ENCODE data around the gene ZCCHC7. TPM values are rescaled to one million over a fixed set of nuclear protein-coding genes. Genes with fewer than 3 reads are reported as not detected.

ZCCHC7 gene
- polyA plus RNA-seq, 2 of the 4 experiments (the other 2 are of a cell fraction), result 15.7 to 30.0 TPM

DNA sequence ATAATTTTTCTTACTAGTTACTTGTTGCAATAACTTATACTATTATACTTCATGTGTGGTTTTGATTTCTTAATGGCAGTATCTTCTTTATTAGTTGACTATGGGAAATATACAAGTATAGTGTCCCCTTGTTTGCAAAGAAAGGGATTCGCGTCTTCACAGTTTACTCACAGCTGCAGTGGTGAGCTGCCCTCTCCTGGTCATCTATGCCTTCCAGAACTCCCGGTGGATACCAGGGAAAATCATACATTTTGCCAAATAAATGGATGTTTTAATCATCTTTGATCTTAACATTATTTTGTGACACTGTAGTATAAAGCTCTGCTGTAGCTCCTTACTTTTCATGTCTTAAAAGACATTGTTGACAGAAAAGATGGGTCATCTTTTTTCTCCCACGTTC is 142.0 kb downstream of the ZCCHC7 start:
- peak in 1 of 2 experiments; percentile 76; a peak in 3 of 6 replicates for ATAC-seq
- no peaks in the 10 kb centered on the region for H3K9me3 ChIP-seq
- WGBS (ENCODE audit: missing lambda C conversion rate), result 47% methylated on average over 4 of the region's 4 CpGs
- no peak overlapping the region for H3K4me3 ChIP-seq
- TF ChIP-seq HOXB5 (CRISPR knock-in tag; IDR thresholded peaks at IDR 0.05), result no peak
- no peak for TF ChIP-seq NR3C1 (IDR thresholded peaks at IDR 0.05)
- no peak for TF ChIP-seq POLR2A (IDR thresholded peaks at IDR 0.05; ENCODE audit: low read length)
- TF ChIP-seq, protein P1, sequence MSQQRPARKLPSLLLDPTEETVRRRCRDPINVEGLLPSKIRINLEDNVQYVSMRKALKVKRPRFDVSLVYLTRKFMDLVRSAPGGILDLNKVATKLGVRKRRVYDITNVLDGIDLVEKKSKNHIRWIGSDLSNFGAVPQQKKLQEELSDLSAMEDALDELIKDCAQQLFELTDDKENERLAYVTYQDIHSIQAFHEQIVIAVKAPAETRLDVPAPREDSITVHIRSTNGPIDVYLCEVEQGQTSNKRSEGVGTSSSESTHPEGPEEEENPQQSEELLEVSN (IDR thresholded peaks at IDR 0.05; ENCODE audit: borderline replicate concordance, low read depth), result no peak
- TF ChIP-seq SMC3 (IDR thresholded peaks at IDR 0.05), result peak; percentile 56
- no peak for TF ChIP-seq RCOR1 (IDR thresholded peaks at IDR 0.05; ENCODE audit: low read depth, low read length)
- TF ChIP-seq, protein P2, sequence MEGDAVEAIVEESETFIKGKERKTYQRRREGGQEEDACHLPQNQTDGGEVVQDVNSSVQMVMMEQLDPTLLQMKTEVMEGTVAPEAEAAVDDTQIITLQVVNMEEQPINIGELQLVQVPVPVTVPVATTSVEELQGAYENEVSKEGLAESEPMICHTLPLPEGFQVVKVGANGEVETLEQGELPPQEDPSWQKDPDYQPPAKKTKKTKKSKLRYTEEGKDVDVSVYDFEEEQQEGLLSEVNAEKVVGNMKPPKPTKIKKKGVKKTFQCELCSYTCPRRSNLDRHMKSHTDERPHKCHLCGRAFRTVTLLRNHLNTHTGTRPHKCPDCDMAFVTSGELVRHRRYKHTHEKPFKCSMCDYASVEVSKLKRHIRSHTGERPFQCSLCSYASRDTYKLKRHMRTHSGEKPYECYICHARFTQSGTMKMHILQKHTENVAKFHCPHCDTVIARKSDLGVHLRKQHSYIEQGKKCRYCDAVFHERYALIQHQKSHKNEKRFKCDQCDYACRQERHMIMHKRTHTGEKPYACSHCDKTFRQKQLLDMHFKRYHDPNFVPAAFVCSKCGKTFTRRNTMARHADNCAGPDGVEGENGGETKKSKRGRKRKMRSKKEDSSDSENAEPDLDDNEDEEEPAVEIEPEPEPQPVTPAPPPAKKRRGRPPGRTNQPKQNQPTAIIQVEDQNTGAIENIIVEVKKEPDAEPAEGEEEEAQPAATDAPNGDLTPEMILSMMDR (IDR thresholded peaks at IDR 0.05), result peak; percentile 58
- peak; percentile 68 to 74 for TF ChIP-seq RAD21 (conservative IDR thresholded peaks at IDR 0.05 in 1 of 2, IDR thresholded peaks at IDR 0.05 in 1 of 2)
- TF ChIP-seq FOSL2 (IDR thresholded peaks at IDR 0.05), result no peak
- no peak for TF ChIP-seq FOSL2 (CRISPR knock-in tag; IDR thresholded peaks at IDR 0.05)
- no peak for TF ChIP-seq HEYL (CRISPR knock-in tag; IDR thresholded peaks at IDR 0.05)
- TF ChIP-seq RNF2 (IDR thresholded peaks at IDR 0.05; ENCODE audit: borderline replicate concordance, low read depth), result no peak
- no peak for TF ChIP-seq MAFK (IDR thresholded peaks at IDR 0.05; ENCODE audit: partially characterized antibody)
- TF ChIP-seq EHF (CRISPR knock-in tag; IDR thresholded peaks at IDR 0.05), result no peak
- no peak for TF ChIP-seq PHF8 (IDR thresholded peaks at IDR 0.05; ENCODE audit: borderline replicate concordance, low read depth)
- TF ChIP-seq, protein P3, sequence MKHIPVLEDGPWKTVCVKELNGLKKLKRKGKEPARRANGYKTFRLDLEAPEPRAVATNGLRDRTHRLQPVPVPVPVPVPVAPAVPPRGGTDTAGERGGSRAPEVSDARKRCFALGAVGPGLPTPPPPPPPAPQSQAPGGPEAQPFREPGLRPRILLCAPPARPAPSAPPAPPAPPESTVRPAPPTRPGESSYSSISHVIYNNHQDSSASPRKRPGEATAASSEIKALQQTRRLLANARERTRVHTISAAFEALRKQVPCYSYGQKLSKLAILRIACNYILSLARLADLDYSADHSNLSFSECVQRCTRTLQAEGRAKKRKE (CRISPR knock-in tag; IDR thresholded peaks at IDR 0.05; ENCODE audit: low read depth), result no peak
- TF ChIP-seq NPAS2 (CRISPR knock-in tag; IDR thresholded peaks at IDR 0.05; ENCODE audit: borderline replicate concordance), result no peak
- TF ChIP-seq CHD2 (IDR thresholded peaks at IDR 0.05; ENCODE audit: low read length, partially characterized antibody), result no peak
- H3K27ac ChIP-seq, result no peak overlapping the region
- ChIA-PET POLR2A (interaction anchor here (1.1 kb wide), 1 partner anchor 266 kb away, joined by 3 read pairs; no protein-coding TSS in a partner anchor), CTCF (interaction anchor here (0.7 to 2.8 kb wide), 22 partner anchors 10 to 401 kb away, joined by 3 to 21 read pairs (median 3); no protein-coding TSS in a partner anchor)
- H3K4me2 ChIP-seq, result no peak overlapping the region
- FAIRE-seq, result no peak
- H3K4me1 ChIP-seq, result no peaks in the 10 kb centered on the region
- DNase-seq (ENCODE audit: low read depth in 1 of 2, low spot score in 1 of 2), result peak in 1 of 2 experiments; percentile 47

DNA sequence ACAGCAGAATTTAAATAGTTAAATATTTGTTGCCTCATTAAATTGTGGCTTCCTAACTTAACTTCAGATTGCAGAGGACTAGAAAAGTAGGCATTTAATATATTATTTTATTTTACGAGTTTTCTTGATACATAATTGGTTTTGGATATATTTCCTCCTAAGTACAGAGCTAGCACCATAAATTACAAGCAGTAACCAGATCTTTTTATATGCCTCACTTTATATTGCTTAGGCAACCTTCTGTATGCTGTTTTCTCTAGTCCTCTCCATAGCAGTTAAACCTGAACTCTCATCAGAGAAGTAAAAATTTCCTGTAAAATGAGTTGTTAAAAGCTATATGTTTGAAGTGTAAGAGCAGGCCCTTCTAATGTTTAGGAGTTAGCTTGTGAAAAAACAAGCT is 144.2 kb downstream of the ZCCHC7 start:
- ChIA-PET CTCF (interaction anchor here (1.3 kb wide), 1 partner anchor 210 kb away, joined by 3 read pairs; no protein-coding TSS in a partner anchor), POLR2A (no interaction called here)
- Histone ChIP-seq H3K4me1 (no peaks in the 10 kb centered on the region), H3K27ac (no peak overlapping the region), H3K4me3 (no peak overlapping the region), H3K4me2 (no peak overlapping the region), H3K9me3 (no peaks in the 10 kb centered on the region)
- FAIRE-seq (no peak), DNase-seq (ENCODE audit: low read depth in 1 of 2, low spot score in 1 of 2) (no peak), ATAC-seq (no peak)
- TF ChIP-seq RARB (CRISPR knock-in tag; IDR thresholded peaks at IDR 0.05) (no peak), CBX8 (IDR thresholded peaks at IDR 0.05) (no peak), RNF2 (IDR thresholded peaks at IDR 0.05; ENCODE audit: borderline replicate concordance, low read depth) (no peak), POLR2AphosphoS2 (conservative IDR thresholded peaks at IDR 0.05; ENCODE audit: low read length) (no peak), FOSB (CRISPR knock-in tag; IDR thresholded peaks at IDR 0.05) (no peak)
- WGBS (ENCODE audit: missing lambda C conversion rate), result 86% methylated on average over 1 of the region's 1 CpG

DNA sequence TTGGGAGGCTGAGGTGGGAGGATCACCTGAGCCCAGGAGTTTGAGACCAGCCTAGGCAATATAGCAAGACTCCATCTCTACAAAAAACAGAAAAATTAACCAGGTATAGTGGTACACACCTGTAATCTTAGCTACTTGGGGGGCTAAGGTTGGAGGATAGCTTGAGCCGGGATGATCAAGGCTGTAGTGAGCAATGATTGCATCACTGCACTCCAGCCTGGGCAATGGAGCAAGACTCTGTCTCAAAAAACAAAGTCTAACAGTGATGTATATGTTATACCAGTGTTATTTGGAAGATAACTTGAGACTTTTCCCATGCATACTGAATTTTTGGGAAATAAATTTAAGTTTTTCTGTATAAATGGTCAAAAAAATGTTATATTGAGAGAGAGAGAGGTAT is 146.3 kb downstream of the ZCCHC7 start:
- FAIRE-seq (no peak), DNase-seq (ENCODE audit: low read depth in 1 of 2, low spot score in 1 of 2) (no peak), ATAC-seq (no peak)
- no peaks in the 10 kb centered on the region for H3K4me1 ChIP-seq
- no peak overlapping the region for H3K4me2 ChIP-seq
- CTCF ChIA-PET, result interaction anchor here (0.8 to 1.0 kb wide), 2 partner anchors 15 to 394 kb away, joined by 3 to 4 read pairs; no protein-coding TSS in a partner anchor
- 88% methylated on average over 1 of the region's 1 CpG for WGBS (ENCODE audit: missing lambda C conversion rate)
- H3K27ac ChIP-seq, result no peak overlapping the region
- POLR2A ChIA-PET, result no interaction called here
- no peaks in the 10 kb centered on the region for H3K9me3 ChIP-seq
- H3K4me3 ChIP-seq, result no peak overlapping the region
- no peak for TF ChIP-seq FOSL2 (IDR thresholded peaks at IDR 0.05)
- no peak for TF ChIP-seq FOSL2 (CRISPR knock-in tag; IDR thresholded peaks at IDR 0.05)
- TF ChIP-seq BHLHE40 (IDR thresholded peaks at IDR 0.05; ENCODE audit: low read depth, low read length), result no peak
- no peak for TF ChIP-seq HOXB5 (CRISPR knock-in tag; IDR thresholded peaks at IDR 0.05)
- TF ChIP-seq, protein P4, sequence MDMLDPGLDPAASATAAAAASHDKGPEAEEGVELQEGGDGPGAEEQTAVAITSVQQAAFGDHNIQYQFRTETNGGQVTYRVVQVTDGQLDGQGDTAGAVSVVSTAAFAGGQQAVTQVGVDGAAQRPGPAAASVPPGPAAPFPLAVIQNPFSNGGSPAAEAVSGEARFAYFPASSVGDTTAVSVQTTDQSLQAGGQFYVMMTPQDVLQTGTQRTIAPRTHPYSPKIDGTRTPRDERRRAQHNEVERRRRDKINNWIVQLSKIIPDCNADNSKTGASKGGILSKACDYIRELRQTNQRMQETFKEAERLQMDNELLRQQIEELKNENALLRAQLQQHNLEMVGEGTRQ (IDR thresholded peaks at IDR 0.05), result no peak
- no peak for TF ChIP-seq POLR2A (IDR thresholded peaks at IDR 0.05; ENCODE audit: low read length)
- TF ChIP-seq ZC3H11A (IDR thresholded peaks at IDR 0.05), result no peak
- TF ChIP-seq POLR2AphosphoS2 (conservative IDR thresholded peaks at IDR 0.05; ENCODE audit: low read length), result no peak
- TF ChIP-seq CHD4 (IDR thresholded peaks at IDR 0.05; ENCODE audit: borderline replicate concordance), result no peak
- no peak for TF ChIP-seq SREBF2 (IDR thresholded peaks at IDR 0.05)
- no peak for TF ChIP-seq JUN (IDR thresholded peaks at IDR 0.05)
- no peak for TF ChIP-seq KDM1A (IDR thresholded peaks at IDR 0.05; ENCODE audit: low read depth)
- no peak for TF ChIP-seq JUNB (IDR thresholded peaks at IDR 0.05)
- TF ChIP-seq ZSCAN20 (CRISPR knock-in tag; IDR thresholded peaks at IDR 0.05), result no peak
